MCF 10A (cell line): Measurements from ENCODE around the gene VTCN1. TPM values are rescaled to one million over a fixed set of nuclear protein-coding genes. Genes with fewer than 3 reads are reported as not detected.

Source experiments
- BruUV-seq: library from RNA; stranded (reverse); fragments of 400-500 nt; replicated peaks from 2 replicates; lab custom pipeline; 2021; lab: Mats Ljungman, UMichigan
- CTCF ChIA-PET: fragments of 300-600 bp; sonication (Branson Sonifier 250); formaldehyde crosslinking; extraction: SDS; loops from one replicate; lab custom pipeline; 2021; ENCODE audit warnings: antibody characterized with exemption, inconsistent platforms; lab: Yijun Ruan, JAX
- POLR2A ChIA-PET: fragments of 300-600, 350-650 bp; sonication (Branson Sonifier 250); formaldehyde crosslinking; extraction: SDS; loops from one replicate; lab custom pipeline; 2020; ENCODE audit warnings: antibody characterized with exemption, inconsistent platforms; lab: Yijun Ruan, JAX
- DNase-seq: peaks from one replicate; pipeline ENCODE4 v3.0.0-alpha.2; 2018; ENCODE audit not compliant: unreplicated experiment
- H3K27ac Mint-ChIP-seq: one replicate; pipeline ENCODE4 v1.8.0; 2022; ENCODE audit warnings: mild to moderate bottlenecking, low read depth, mixed read lengths; ENCODE audit not compliant: unreplicated experiment
- H3K27me3 Mint-ChIP-seq: one replicate; pipeline ENCODE4 v1.8.0; 2022; ENCODE audit warnings: mixed read lengths; ENCODE audit not compliant: insufficient read depth, unreplicated experiment
- H3K36me3 Mint-ChIP-seq: one replicate; pipeline ENCODE4 v1.8.0; 2022; ENCODE audit warnings: mild to moderate bottlenecking, moderate library complexity, mixed read lengths; ENCODE audit not compliant: insufficient read depth, unreplicated experiment
- H3K4me1 Mint-ChIP-seq: one replicate; pipeline ENCODE4 v1.8.0; 2022; ENCODE audit warnings: mixed read lengths; ENCODE audit not compliant: insufficient read depth, unreplicated experiment
- H3K4me3 Mint-ChIP-seq: one replicate; pipeline ENCODE4 v1.8.0; 2022; ENCODE audit warnings: mild to moderate bottlenecking, moderate library complexity, mixed read lengths; ENCODE audit not compliant: unreplicated experiment
- H3K9me3 Mint-ChIP-seq: one replicate; pipeline ENCODE4 v1.8.0; 2022; ENCODE audit warnings: mixed read lengths; ENCODE audit not compliant: unreplicated experiment
- intact Hi-C: fragments of 100-400 bp; cut with micrococcal nuclease; formaldehyde crosslinking; loops from 2 replicates; pipeline ENCODE4 v1.14.1; 2022
- total RNA-seq: library from RNA; stranded (reverse); gene quantifications from 2 replicates; pipeline ENCODE4 v1.2.3, GENCODE V29; 2022
- TF ChIP-seq, protein P1 (sequence below): fragments of 200-600 bp; IDR thresholded peaks from one replicate; pipeline ENCODE4 v1.8.0; 2022; ENCODE audit warnings: antibody characterized with exemption, mild to moderate bottlenecking; ENCODE audit not compliant: unreplicated experiment

The VTCN1 gene
- total RNA-seq, 1 experiment from 2014 or later = not detected

DNA sequence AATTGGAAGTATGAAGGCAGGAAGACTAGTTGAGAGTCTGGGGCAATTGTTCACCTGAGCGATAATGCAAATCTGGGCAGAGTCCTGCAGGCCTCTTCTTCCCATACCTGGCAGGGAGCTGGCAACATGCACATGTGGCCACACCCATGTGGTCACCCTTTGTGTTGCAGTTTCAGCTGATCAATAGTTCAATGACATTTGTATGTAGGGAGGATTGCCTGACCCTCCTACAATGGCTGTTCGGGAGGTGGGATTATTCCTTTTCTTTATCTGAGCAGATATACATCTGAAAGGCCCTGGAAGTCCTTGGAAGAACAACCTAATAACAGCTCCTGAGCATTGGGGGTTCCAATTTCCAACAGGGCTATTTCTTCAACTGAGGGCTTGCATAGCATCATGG, 74.0 kb downstream of the VTCN1 start:
- TF ChIP-seq, protein P1, sequence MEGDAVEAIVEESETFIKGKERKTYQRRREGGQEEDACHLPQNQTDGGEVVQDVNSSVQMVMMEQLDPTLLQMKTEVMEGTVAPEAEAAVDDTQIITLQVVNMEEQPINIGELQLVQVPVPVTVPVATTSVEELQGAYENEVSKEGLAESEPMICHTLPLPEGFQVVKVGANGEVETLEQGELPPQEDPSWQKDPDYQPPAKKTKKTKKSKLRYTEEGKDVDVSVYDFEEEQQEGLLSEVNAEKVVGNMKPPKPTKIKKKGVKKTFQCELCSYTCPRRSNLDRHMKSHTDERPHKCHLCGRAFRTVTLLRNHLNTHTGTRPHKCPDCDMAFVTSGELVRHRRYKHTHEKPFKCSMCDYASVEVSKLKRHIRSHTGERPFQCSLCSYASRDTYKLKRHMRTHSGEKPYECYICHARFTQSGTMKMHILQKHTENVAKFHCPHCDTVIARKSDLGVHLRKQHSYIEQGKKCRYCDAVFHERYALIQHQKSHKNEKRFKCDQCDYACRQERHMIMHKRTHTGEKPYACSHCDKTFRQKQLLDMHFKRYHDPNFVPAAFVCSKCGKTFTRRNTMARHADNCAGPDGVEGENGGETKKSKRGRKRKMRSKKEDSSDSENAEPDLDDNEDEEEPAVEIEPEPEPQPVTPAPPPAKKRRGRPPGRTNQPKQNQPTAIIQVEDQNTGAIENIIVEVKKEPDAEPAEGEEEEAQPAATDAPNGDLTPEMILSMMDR = no peak
- ChIA-PET POLR2A (interaction anchor here (0.7 to 1.0 kb wide), 2 partner anchors 8 to 273 kb away, joined by 3 to 4 read pairs; no protein-coding TSS in a partner anchor), CTCF (interaction anchor here (0.6 to 2.5 kb wide), 4 partner anchors 8 to 149 kb away, joined by 3 to 20 read pairs (median 6); no protein-coding TSS in a partner anchor)
- Mint-ChIP-seq H3K9me3 (no peaks in the 10 kb centered on the region), H3K36me3 (no peaks in the 10 kb centered on the region), H3K4me3 (no peak overlapping the region), H3K4me1 (no peaks in the 10 kb centered on the region), H3K27ac (no peak overlapping the region), H3K27me3 (no peaks in the 10 kb centered on the region)
- intact Hi-C loops = no loop called here
- no peak for DNase-seq
- BruUV-seq = no TSS peak

DNA sequence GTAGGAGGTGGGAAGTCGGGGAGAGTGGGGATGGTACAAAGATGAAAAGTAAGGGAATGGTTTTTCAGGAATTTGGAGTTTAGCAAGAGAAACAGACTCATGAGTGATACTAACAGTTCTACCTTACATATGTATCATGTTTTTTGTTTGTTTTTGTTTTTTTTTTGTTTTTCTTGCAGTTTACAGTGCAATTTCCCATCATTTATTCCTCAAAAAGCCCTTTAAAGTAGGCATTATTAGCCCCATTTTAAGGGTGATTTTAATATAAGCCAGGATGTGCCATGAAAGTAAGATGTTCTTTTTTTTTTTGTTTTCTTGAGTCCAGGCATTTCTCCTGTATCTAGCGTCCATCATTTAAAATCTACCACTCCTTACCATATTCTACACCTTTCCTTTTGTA, 75.4 kb downstream of the VTCN1 start:
- POLR2A ChIA-PET = interaction anchor here (0.6 kb wide), 1 partner anchor 127 kb away, joined by 3 read pairs; no protein-coding TSS in a partner anchor
- intact Hi-C loops = no loop called here
- CTCF ChIA-PET = interaction anchor here (0.6 to 2.0 kb wide), 3 partner anchors 13 to 233 kb away, joined by 3 to 6 read pairs (median 4); no protein-coding TSS in a partner anchor
- Mint-ChIP-seq H3K27ac (no peak overlapping the region), H3K36me3 (no peaks in the 10 kb centered on the region), H3K27me3 (no peaks in the 10 kb centered on the region), H3K9me3 (no peaks in the 10 kb centered on the region), H3K4me3 (no peak overlapping the region), H3K4me1 (no peaks in the 10 kb centered on the region)
- DNase-seq = no peak
- BruUV-seq = no TSS peak
- TF ChIP-seq, protein P1 = no peak

DNA sequence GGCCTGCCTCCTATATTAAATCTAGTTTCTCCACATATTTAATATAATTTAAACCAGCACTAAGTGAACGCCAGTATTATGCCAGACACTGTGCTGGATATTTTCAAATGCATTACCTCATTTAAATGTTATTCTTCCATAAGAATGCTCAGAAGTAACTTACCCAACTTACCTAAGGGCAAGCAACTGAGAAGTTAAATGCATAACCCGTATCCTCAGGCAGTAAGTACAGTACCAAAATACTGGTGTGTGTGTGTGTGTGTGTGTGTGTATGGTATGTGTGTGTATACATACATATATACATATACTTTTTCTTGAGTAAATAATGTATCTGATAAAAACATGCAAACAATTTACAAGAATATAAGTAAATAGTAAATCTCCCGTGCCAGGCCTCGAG, 80.2 kb downstream of the VTCN1 start:
- H3K27ac Mint-ChIP-seq = no peak overlapping the region
- intact Hi-C loops = no loop called here
- H3K4me3 Mint-ChIP-seq = no peak overlapping the region
- no peaks in the 10 kb centered on the region for H3K27me3 Mint-ChIP-seq
- H3K4me1 Mint-ChIP-seq = peaks cover 11% of the 10 kb centered on the region
- ChIA-PET CTCF (interaction anchor here (1.0 to 9.1 kb wide), 2 partner anchors 32 to 60 kb away, joined by 3 to 201 read pairs; no protein-coding TSS in a partner anchor), POLR2A (no interaction called here)
- no peaks in the 10 kb centered on the region for H3K9me3 Mint-ChIP-seq
- no TSS peak for BruUV-seq
- no peaks in the 10 kb centered on the region for H3K36me3 Mint-ChIP-seq
- DNase-seq = no peak
- TF ChIP-seq, protein P1 = no peak

DNA sequence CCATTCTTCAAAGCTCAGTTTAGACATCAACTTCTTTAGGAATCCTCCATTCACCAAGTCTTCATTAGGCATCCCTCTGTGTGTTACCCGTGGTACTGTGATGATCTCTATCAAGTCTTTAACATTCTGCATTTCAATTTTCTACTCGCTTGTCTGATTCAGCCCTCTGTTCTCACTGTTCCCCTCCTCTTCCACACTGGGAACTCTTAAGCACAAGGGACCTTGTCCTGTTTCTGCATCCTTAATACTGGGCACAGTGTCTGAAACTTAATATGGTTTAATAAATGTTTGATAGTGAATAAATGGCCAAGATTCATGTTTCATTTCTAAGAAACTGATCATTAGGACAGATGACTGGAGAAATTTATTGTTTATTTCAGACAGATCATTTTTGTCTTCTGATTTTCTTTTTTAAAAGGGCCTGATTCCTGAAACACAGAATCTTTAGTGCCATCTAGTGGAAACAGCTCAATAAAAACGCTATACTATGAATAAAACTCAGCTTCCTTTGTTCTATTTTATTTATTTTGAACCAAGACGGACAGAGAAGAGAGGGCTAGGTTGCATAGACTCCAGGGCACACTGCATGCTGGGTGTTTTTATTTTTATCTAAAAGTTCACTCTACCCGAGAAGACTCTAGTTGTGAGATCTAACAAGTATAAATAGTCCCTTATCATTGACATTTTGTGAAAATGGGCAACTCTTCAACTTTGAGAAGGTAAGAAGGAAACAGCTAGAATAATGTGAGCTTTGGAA, 82.2 kb downstream of the VTCN1 start:
- no peaks in the 10 kb centered on the region for H3K27me3 Mint-ChIP-seq
- peaks cover 11% of the 10 kb centered on the region for H3K4me1 Mint-ChIP-seq
- TF ChIP-seq, protein P1 = peak; percentile 42
- H3K9me3 Mint-ChIP-seq = no peaks in the 10 kb centered on the region
- H3K36me3 Mint-ChIP-seq = no peaks in the 10 kb centered on the region
- ChIA-PET POLR2A (interaction anchor here (0.9 to 1.9 kb wide), 9 partner anchors 9 to 241 kb away, joined by 3 to 8 read pairs (median 4); partner anchors contain the start of genes TTF2 and VTCN1), CTCF (interaction anchor here (0.5 to 9.1 kb wide), 43 partner anchors 9 to 1094 kb away, joined by 3 to 201 read pairs (median 3); partner anchors contain the start of genes TTF2 and VTCN1)
- no peak overlapping the region for H3K27ac Mint-ChIP-seq
- peak; percentile 52 for DNase-seq
- no TSS peak for BruUV-seq
- intact Hi-C loops = loop anchor here (1.0 to 10.0 kb wide), 4 partner anchors 60 to 404 kb away; partner anchors contain the start of gene MAN1A2
- no peak overlapping the region for H3K4me3 Mint-ChIP-seq
